DMS153 (cell line): ENCODE measurements around the gene VGLL4.
"Not testable (repeated sequence)": the region's sequence is repeated elsewhere in the genome, so short reads cannot be mapped to it uniquely, and the experiment has no call there.

ENCODE experiments used
- DNase-seq: peaks from one replicate; lab custom pipeline; 2025; lab: John Stamatoyannopoulos, UW

The VGLL4 gene

DNA sequence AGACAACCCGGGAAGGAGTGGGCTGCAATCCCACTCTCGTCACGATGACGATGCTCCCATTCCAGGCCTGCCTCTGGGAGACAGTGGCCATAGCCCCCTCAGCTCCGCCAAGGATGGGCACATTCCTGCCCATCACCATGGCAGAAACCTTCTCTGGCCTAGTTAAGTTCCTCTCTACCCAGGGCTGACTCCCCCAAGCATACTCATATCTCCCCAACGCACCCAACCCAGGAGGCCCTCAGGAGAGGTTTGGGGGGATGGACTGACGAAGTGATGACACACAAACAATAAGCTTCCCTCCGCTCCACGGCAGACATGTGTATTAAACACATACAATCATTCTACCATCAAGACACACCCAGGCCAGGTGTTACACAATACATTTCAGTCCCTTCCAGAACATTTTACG is 60.1 kb downstream of the VGLL4 start:
- no peak for DNase-seq

DNA sequence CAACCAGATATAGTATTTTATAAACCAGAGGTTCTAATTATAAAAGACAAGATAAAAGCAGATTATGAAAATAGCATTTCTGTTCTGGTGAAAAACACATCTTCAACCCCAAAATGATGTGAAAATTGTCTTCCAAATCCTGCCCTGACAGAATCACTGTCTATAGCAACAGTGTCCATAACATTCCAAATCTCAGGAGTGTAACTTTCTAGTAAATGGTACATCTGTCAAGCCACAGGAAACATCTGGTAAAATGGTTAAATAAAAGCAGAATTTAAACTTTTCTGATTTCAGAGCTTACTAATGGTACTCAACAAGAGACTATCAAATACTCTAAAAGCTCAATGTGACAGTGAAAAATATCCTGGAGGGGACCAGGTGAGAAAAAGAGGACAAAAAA is 60.5 kb downstream of the VGLL4 start:
- DNase-seq, result no peak

DNA sequence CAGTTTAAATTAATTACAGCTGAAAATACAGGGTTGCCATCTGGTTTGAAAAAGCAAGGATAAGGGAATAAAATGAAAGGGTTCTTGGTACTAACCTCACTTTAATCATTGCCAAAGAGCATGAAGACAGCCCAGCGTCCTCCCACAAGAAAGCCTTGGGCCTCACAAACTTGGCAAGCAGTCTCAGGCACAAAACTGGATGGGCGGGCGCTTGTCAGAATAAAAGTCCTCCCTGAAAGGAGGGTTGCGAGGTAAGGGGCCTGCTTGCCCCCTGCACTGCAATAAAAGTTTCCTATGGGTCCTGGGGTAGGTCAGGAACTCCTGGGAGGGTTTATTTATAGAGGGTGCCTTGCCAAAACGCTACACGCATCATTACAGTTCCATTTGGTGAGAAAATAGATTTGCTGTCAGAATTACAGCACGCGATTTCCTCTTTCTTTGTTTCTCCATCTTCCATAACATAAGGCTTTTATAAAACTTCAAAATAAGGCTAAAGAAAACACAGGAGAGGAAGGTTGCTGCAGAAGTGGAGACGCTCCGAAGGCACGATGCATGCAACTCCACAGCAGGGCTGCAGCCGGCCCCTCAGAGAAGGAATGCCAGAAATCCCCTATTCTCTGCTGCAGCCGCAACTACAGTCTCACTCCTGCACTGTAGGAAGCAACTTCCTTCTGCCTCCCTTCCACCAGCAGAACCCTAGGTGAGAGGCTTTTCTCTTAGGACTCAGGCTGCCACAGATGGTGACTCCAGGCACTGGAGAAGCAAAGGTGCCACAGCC is 61.3 kb downstream of the VGLL4 start:
- DNase-seq, result no peak

DNA sequence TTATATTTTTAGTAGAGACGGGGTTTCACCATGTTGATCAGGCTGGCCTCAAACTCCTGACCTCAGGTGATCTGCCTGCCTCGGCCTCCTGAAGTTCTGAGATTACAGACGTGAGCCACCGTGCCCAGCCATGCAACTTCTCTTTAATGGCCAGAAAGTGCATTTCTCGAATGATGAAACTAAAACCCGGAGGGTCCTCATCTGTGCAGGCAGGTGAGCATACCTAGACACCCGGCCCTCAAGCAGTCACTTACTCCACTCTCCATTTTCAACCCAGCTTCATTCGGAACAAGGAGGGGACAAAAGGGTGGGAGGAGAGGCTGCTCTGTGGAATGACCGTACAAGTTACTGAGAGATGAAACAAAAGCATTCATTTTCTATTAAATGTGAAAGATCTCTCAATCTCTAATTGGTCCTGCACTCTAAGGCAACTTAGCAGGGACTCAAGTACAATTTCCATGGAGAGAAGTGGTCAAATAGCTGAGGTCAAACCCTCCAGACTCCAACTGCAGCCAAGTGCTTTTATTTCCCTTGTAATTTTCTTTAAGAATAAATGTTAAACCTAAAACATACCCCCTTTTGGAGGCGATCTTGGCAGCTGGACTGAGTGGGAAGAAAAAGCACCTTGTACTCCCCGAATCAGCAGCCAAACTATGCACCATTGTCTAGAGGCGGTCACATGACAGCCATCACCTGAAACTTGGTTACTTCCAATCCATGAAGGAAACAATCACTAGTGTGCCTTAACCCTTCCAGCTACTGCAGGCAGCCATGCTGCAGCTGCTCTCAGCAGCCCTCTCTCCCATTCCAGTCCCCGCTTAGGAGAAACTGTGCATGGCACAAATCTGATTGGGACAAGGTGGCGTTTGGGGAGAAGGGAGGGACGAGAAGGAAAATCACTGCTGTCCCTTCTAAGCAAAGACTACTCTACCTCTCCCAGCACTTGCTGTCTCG is 62.2 kb downstream of the VGLL4 start:
- no peak for DNase-seq

DNA sequence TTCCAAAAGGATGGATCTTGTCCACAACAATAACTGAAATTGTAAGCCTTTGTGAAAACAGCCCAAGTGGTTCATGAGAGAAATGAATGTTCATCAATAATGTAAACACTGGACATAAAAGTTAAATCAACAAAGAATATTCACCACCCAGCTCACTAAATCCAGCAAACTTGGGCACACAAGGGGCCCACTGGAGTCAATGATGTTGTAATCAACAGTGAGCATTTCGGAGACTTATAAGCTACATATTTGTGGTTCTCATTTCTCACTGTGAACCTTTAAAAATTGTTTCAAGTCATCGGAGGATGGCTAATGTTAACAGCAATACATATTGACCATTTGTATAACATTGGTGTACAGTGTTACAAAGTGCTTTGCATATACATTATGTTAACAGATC is 63.1 kb downstream of the VGLL4 start:
- no peak for DNase-seq

DNA sequence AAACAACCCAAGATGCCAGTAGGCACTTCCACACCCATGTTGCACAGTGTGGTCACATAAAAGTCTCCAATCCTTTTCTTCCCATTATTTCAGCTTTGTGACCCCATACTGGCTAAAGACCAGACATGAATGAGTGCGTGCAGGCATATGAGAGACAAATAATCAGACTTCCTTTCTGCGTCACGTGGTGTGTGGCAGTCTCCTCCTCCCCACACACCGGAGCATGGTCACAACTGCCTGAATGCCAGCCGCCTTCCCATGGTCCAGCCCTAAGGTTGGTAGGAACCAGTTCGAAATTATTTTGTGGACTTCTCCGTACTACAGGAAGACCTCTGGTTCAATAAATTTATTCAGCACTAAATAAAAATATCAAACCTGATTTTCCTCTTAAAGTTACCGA is 65.5 kb downstream of the VGLL4 start:
- no peak for DNase-seq

DNA sequence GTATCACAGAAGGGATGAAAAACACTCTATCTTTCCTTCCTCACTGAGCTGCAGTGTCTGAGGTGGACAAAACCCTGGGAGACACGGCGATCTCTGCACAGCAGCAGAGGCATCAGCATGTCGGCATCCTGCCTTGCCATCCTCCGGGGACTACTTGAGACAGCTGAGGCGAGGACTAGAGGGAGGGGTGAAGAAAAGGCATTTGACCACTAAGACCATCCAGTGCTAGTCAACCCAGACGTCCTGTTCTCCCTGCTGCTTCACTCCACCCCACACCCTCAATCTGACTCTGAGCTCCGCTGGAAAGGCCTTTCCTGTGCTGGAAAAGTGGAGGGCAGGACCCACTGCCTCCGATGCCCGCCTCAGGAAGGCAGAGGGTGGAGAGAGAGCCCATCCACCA is 67.3 kb downstream of the VGLL4 start:
- no peak for DNase-seq

DNA sequence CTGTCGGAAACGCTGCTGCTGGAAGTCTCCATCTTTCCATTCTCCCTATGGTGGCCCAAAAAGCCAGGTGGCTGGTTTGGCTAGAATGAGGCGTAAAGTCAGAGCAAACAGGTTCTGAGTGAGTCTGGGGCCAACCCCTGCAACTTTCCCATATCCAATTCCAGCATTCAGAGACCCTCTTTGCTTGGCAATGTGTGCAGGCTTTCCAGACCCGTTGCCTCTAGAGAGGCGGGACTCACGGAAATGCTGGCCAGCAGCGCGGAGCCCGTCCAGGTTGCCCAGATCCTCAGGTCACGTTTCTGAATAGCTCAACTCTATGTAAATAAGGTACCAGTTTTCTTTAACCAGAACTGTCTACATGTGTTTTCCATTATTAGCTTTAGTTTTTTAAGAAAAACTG is 68.0 kb downstream of the VGLL4 start:
- no peak for DNase-seq

DNA sequence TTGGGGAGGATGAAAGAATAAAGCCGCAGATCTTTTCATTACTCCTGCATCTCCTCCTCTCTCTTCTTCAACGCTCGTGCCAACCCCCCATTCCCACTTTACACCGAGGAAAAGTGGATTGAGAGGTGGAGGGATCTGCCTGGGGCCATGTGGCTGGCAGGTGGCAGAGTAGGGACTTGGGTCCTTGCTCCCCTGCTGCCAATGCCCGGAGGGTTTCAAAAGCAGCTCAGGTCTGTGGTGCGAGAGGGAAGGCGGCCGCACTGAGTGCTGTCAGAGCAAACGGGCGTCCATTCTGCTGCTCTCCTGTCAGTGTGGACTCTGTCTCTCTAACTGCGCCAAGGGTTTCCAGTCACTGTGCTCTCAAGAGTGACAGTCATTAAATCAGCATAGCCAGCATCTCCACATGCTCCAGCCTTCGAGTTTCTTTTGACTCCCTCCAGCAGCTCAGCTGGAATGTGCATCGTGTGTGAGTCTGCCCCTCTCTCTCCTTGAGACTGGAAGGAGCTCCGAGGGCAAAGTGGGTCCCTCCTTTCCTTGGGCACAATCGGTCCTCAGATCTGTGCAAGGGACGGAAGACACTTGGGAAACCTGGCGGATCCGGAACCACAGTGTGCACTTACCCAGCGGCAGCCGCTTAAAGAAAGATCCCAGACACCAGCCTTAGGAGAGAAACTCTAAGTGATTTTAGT is 68.6 kb downstream of the VGLL4 start:
- DNase-seq, result no peak

DNA sequence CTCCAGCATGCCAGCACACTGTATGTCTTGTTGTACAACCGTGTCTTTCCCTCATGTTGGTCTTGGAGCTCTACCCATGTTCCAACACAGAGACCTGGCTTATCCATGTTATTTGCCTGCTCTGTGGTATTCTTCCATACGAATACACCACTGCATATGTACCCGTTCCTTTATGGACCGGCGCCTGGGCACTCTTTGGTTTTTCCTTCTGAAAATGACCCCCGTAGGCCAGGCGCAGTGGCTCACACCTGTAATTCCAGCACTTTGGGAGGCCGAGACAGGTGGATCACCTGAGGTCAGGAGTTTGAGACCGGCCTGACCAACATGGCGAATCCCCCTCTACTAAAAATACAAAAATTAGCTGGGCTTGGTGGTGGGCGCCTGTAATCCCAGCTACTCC is 71.1 kb downstream of the VGLL4 start:
- not testable (repeated sequence) for DNase-seq

DNA sequence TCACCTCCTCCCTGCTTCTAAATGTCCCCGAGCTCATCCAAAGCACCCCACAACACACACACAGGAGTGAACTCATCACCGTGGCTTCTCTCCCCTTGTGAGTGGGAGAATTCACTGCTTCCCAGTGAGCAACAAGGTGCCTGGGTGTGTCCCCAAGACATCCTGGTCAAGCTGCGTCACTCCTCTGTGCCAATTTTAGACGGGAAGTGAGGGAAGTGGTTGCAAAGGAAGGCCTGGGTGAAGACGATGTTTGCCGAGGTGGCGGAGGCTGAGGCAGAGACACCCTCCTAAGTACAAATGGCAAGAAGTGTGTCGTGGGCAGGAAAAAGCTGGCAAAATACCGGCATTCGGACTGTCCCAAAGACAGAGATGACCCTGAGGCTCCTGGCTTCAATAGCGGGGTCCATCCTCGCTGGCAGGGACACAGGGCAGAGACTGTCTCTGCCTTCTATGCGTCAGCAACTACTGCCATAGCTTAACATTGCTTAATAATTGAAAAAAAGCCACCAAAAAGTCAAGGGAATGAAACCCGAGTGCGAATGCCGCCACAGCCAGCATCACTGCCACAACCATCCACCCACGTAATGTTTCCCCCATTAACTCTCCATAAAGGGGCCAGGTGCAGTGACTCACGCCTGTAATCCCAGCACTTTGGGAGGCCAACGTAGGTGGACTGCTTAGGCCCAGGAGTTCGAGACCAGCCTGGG is 72.8 kb downstream of the VGLL4 start:
- DNase-seq, result no peak

DNA sequence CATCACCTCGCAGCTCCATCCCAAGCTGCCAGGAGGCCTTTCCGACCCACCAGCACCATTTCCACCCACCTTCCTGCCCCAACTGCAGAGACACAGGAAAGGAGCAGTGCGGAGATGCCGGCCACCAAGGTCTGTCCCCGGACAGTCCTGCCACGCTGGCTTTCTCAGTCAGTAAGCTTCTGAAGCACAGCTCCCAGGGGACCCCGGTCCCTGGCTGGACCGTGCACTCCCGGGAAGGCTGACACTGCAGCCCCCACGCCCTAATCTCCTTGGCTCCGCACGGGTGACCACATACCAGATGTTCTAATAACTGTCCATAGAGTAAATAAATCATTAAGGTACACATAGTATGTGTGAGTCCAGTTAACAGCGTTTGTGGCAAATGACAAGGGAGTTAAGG is 73.5 kb downstream of the VGLL4 start:
- no peak for DNase-seq

DNA sequence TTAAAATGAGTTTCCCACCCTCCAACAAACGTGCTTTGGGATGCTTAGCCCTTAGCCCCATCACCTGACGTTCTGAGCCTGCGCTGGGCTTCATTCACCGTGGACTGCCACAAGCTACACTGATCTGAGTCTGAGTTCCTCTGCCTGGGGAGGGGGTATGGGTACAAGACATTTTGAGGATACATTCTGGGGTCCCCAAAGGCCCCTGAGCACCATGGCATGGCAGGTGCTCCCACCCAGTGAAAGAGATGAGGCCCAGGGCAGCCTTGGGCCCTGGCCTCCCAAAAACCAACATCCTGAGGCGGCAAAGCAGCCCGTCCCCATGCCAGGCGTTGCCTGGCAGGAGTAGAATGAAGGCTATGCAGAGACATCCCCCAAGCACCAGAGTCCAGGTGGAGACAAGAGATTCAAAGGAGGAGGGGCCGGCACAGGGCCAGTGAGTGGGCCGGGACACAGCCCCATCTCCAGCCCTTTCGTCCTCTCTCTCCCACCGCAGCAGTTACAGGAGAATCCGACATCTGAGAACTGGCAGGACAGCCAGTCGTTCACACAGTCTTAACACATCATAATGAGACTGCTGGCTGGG is 74.5 kb downstream of the VGLL4 start:
- DNase-seq, result no peak

DNA sequence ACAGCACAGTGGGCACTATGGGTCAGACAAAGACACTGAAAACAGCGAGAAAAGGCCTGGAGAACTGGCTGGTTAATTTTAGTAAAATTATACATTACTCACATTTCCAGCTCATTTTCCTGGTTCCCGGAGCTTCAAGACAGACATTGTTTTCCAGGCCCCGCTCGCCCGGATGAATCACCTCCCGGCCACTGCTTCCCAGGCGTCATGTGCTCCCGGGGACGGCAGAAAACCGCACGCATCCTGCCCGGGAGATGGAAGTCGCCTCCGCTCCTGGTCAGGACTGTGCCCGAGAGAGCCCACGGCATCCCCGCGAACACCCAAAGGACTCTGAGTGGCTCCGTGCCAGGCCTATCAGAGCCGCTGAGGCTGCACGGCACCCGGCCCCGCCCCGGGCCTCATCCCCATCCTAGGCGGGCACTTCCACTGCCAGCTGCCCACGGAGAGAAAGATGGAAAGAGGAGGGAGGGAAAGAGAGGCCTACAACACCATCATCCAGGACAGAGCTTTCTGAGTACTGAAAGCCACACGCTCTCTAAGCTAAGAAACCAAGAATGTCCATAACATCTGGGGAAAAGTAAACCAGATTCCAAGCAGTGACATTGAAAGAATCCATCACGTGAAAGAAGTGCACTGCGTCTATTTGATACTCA is 75.1 kb downstream of the VGLL4 start:
- DNase-seq, result no peak

DNA sequence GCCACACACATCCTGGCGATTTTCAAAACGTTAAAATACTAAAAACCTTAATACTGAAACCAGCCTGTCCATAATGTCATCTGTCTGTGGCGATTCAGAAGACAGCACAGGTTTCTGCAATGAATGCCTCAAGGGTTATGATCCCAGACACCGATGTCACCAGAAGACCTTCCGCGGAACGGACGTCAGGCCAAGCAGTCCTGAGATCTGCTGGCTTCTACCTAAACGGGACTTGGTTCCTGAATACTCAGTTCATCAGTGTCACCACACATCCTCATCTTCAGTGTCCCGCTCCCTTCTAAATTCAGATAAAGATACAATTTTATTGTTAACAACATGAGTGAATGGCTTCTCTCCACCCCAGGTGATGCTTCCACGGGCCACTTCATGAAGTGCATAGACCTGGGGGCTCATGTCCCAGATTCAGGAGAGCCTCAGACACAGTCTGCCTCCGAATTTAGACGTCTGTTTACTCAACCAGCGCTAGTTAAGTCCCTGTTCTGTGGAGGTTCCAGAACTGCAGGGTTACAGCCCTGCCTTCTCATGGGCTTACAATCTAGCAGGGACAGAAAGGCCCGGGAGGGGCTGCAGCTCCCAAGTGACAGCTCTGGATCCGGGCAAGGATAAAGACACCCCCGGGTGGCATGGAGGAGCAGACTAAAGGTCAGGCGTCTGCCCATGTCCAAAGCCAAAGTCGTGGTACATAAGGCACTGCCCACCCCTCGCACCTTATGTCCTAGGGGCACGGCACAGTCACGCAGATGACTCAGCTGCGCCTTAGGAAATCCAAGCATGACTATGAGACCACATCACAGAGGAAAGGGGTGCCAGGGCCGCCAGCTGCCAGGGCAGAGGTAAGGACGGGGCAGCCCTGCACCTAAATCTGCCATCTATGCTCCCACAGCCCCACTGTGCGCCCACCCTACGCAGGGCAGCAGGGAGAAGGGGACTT is 75.9 kb downstream of the VGLL4 start:
- no peak for DNase-seq

DNA sequence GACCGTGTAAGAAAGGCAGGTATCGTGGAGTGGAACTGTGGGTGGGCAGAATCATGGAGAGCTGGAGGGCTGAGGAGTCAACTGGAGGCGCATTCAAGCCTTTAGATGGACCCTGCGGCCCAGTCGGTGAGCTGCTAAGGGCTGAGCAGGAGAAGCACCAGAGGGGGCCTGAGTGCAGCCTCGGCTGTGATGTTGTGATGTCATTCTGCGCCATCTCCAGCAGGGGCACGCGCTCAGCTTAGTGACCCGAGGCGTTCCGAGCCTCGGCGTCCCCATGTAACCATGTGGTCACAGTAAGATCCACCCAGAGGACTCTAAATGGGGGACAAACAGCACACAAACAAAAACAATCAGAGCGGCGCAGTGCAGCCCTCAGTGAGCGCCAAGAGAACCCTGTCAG is 76.8 kb downstream of the VGLL4 start:
- no peak for DNase-seq

DNA sequence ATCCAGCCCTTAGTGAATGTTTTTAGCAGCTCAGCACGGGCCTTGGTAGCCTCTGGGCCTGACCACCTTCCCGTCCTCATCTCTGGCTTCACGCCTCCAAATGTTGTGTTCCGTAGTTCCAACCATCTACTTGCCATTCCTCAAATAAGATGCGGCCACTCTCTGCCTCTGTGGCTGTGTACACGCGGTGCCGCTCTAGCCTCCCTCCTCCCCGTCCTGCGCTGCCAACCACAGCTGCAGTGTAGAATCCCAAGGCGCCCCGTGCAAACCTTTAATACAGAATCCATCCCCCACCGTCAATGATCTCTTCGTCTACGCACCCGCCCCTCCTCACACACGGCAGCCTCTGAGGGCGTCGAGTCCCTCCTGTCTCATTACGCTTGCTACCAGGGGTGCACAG is 77.2 kb downstream of the VGLL4 start:
- no peak for DNase-seq

DNA sequence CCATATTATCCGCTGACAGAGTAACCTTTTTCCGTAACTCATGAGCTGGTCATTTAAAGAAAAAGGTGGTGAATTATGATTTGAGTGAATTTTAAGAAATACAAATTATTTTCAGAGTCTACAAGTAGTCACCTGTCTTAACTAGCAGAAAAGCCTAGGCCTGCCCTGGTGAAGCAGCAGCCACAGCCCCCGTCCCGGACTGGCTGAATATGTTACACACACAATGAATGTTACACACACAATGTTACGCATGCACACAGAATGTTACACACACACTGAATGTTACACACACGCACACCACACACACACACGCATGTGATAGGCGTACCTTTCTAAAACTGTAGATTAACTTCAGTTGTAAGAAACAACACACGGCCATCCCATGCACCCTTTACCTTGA is 77.8 kb downstream of the VGLL4 start:
- DNase-seq, result no peak

DNA sequence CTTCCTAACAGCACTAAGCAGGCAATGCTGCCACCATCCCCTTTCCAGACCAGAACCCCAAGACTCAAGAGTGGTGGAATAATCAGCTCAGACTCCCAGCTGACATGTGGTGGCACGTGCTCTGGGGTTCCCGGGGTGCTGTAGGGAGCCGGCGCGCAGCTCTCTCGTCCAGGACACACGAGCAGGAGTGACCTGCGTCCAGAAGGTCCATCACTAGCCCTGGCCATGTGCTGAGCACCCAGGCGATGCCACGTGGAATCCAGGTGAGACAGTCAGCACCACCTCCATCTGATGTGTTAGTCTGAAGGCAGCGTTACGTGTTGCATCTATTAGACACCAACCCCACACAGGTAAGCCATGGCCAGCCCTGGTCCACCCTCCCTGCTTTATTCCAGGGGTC is 78.2 kb downstream of the VGLL4 start:
- DNase-seq, result no peak

DNA sequence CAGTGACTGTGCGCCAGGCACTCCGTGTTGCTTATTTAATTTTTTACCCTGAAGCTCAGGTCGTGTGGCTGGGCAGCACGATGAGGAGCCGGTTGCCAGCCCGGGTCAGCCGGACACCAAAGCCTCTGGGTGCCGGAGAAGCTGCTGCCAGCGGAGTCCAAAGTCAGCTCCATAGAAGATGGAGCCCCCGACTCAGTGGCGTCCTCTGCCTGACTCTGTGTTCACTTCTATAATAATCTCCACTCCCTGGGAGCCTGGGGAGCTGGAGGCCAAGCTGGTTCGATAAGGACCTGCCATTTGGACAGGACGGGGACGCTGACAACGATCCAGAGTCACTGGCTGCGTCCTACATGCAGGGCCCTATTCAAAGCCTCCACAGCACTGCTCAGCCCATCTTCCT is 78.6 kb downstream of the VGLL4 start:
- no peak for DNase-seq
